Peyer's patch (tissue), 4 donors: ENCODE results near the gene PRKD1.

Source experiments
- CTCF ChIP-seq, 6 experiments: fragments of 450-650 bp in 4 of 6; fragments of 200-600 bp in 2 of 6; sonication (generic) in 1 of 6; IDR thresholded peaks; one replicate each; pipeline ENCODE4 v1.5.1; 2017 to 2019; ENCODE audit warnings: antibody characterized with exemption in 6 of 6, mild to moderate bottlenecking in 3 of 6, moderate library complexity in 1 of 6
- POLR2A ChIP-seq, 2 donors: fragments of 450-650 bp; IDR thresholded peaks; one replicate each; pipeline ENCODE4 v1.5.1; 2017; ENCODE audit warnings: antibody characterized with exemption in 2 of 2, mild to moderate bottlenecking in 2 of 2, moderate library complexity in 2 of 2

GRCh38 chr14:29918981-29919380 is 8.7 kb downstream of the PRKD1 start:
- TF ChIP-seq POLR2A (IDR thresholded peaks at IDR 0.05) (no peak), CTCF (IDR thresholded peaks at IDR 0.05) (no peak)
